Karpas-422 (cell line): ENCODE results near the gene CRIM1. TPM values are rescaled to one million over a fixed set of nuclear protein-coding genes. Genes with fewer than 3 reads are reported as not detected.

Experiments
- DNase-seq: peaks from one replicate; pipeline ENCODE4 v3.0.0-alpha.2; 2015
- H2AFZ ChIP-seq: fragments of 200-600 bp; sonication (generic); 2 replicates; pipeline ENCODE4 v1.6.1; 2014; ENCODE audit warnings: antibody characterized with exemption, low read length, mixed read lengths
- H3K27ac ChIP-seq: fragments of 200-600 bp; sonication (generic); 2 replicates; pipeline ENCODE4 v1.5.1; 2014; ENCODE audit warnings: mild to moderate bottlenecking, low read length, moderate library complexity
- H3K27me3 ChIP-seq: fragments of 200-600 bp; sonication (generic); 2 replicates; pipeline ENCODE4 v1.6.1; 2014; ENCODE audit warnings: low read length, mixed read lengths
- H3K36me3 ChIP-seq: fragments of 200-600 bp; sonication (generic); 2 replicates; pipeline ENCODE4 v1.6.1; 2014; ENCODE audit warnings: low read length, mixed read lengths; ENCODE audit not compliant: insufficient read depth
- H3K4me1 ChIP-seq: fragments of 200-600 bp; sonication (generic); 2 replicates; pipeline ENCODE4 v1.6.1; 2014; ENCODE audit warnings: mild to moderate bottlenecking, low read length, mixed read lengths
- H3K4me2 ChIP-seq: fragments of 200-600 bp; sonication (generic); 2 replicates; pipeline ENCODE4 v1.6.1; 2014; ENCODE audit warnings: low read length, low read depth, mild to moderate bottlenecking; ENCODE audit not compliant: poor library complexity, severe bottlenecking
- H3K4me3 ChIP-seq: fragments of 200-600 bp; sonication (generic); 2 replicates; pipeline ENCODE4 v1.5.1; 2014; ENCODE audit warnings: mild to moderate bottlenecking, antibody characterized with exemption, low read length, mixed read lengths
- H3K79me2 ChIP-seq: fragments of 200-600 bp; sonication (generic); 2 replicates; pipeline ENCODE4 v1.6.1; 2014; ENCODE audit warnings: mild to moderate bottlenecking, low read length, mixed read lengths
- H3K9ac ChIP-seq: fragments of 200-600 bp; sonication (generic); 2 replicates; pipeline ENCODE4 v1.6.0; 2014; ENCODE audit warnings: low read length
- H3K9me2 ChIP-seq: fragments of 200-600 bp; sonication (generic), shearing (Covaris generic); replicated peaks from 2 replicates; pipeline ENCODE4 v1.6.0; 2014; ENCODE audit warnings: mild to moderate bottlenecking, low read length, moderate library complexity; ENCODE audit not compliant: insufficient read depth
- H3K9me3 ChIP-seq: fragments of 300-700, 200-600 bp; sonication (generic); 2 replicates; pipeline ENCODE4 v1.6.1; 2014; ENCODE audit warnings: low read length, mixed read lengths
- H4K20me1 ChIP-seq: fragments of 200-600 bp; sonication (generic); 2 replicates; pipeline ENCODE4 v1.6.1; 2014; ENCODE audit warnings: mild to moderate bottlenecking, antibody characterized with exemption, low read length, low read depth; ENCODE audit not compliant: insufficient read depth
- total RNA-seq: library from RNA; depleted of rRNA; stranded (reverse); fragments of >200 nt; shearing (Covaris generic); gene quantifications from 2 replicates; pipeline ENCODE4 v1.2.3, GENCODE V29; 2014; ENCODE audit warnings: low replicate concordance

CRIM1 gene
- total RNA-seq, 1 experiment from 2014 or later, result not detected

DNA sequence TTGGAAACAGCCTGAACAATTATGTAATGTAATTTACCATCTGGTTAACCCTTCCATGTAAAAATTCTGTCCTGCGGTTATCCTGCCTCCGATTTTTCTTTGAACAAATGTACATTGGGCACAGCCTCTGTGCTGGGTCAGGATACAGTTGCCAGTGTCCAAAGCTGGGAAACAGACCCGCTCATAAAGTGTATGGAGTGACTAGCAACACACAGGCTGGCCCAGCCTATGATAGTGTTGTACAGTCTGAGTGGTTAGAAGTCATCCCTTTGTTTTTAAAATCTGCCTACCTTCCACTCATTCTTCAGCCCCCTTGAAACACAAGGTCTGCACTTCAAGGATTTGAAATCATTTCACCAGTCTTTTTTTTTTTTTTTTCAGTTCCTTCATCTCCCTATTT, 192.3 kb downstream of the CRIM1 start:
- Histone ChIP-seq H3K4me3 (no peak overlapping the region), H3K9me3 (no peaks in the 10 kb centered on the region), H3K4me1 (no peaks in the 10 kb centered on the region), H3K27me3 (no peaks in the 10 kb centered on the region), H3K79me2 (no peaks in the 10 kb centered on the region), H3K9me2 (no peaks in the 10 kb centered on the region), H4K20me1 (no peaks in the 10 kb centered on the region), H3K27ac (no peak overlapping the region), H3K9ac (no peak overlapping the region), H3K36me3 (peaks cover 13% of the 10 kb centered on the region; the same call in 1 of the 2 replicates), H3K4me2 (no peak overlapping the region), H2AFZ (no peak overlapping the region)
- DNase-seq, result no peak

DNA sequence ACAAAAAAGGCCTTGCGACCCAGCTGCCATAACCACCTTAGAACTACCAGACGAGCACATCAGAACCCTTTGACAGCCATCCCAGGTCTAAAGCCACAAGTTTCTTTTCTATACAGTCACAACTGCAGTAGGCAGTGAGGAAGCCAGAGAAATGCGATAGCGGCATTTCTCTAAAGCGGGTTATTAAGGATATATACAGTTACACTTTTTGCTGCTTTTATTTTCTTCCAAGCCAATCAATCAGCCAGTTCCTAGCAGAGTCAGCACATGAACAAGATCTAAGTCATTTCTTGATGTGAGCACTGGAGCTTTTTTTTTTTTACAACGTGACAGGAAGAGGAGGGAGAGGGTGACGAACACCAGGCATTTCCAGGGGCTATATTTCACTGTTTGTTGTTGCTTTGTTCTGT, 193.6 kb downstream of the CRIM1 start:
- Histone ChIP-seq H3K79me2 (no peaks in the 10 kb centered on the region), H3K9me3 (no peaks in the 10 kb centered on the region), H2AFZ (no peak overlapping the region), H3K9ac (no peak overlapping the region), H3K36me3 (peaks cover 13% of the 10 kb centered on the region; the same call in 1 of the 2 replicates), H3K9me2 (no peaks in the 10 kb centered on the region), H3K27ac (no peak overlapping the region), H4K20me1 (no peaks in the 10 kb centered on the region), H3K4me3 (no peak overlapping the region), H3K27me3 (no peaks in the 10 kb centered on the region), H3K4me2 (no peak overlapping the region), H3K4me1 (no peaks in the 10 kb centered on the region)
- DNase-seq, result no peak

DNA sequence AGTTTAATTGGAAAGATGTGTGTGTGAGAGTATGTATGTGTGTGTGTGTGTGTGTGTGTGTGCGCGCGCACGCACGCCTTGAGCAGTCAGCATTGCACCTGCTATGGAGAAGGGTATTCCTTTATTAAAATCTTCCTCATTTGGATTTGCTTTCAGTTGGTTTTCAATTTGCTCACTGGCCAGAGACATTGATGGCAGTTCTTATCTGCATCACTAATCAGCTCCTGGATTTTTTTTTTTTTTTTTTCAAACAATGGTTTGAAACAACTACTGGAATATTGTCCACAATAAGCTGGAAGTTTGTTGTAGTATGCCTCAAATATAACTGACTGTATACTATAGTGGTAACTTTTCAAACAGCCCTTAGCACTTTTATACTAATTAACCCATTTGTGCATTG, 194.4 kb downstream of the CRIM1 start:
- H3K27me3 ChIP-seq, result no peaks in the 10 kb centered on the region
- no peaks in the 10 kb centered on the region for H3K4me1 ChIP-seq
- no peak overlapping the region for H2AFZ ChIP-seq
- H3K4me3 ChIP-seq, result no peak overlapping the region
- peaks cover 15% of the 10 kb centered on the region; the same call in 1 of the 2 replicates for H3K36me3 ChIP-seq
- H3K9me2 ChIP-seq, result no peaks in the 10 kb centered on the region
- no peak overlapping the region for H3K9ac ChIP-seq
- H3K9me3 ChIP-seq, result no peaks in the 10 kb centered on the region
- DNase-seq, result no peak
- H3K27ac ChIP-seq, result no peak overlapping the region
- no peaks in the 10 kb centered on the region for H4K20me1 ChIP-seq
- no peak overlapping the region for H3K4me2 ChIP-seq
- no peaks in the 10 kb centered on the region for H3K79me2 ChIP-seq

DNA sequence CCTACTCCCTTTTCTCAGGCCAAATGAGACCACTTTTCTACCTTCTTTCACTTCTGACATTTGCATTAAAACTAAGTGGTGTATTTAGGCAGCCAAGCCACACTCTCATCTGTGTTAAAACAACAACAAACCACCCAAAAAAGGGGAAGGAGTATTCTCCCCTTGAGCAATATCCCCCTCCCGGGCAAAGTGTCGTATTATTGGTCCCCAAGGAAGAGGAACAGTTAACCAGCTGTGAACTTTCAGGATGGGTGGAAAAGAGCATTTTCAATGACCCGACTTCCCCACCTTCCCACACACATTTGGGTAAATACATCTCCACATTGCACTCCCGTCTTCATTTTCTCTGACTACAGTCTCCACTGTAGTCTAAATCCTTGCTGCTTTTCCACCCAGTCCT, 198.1 kb downstream of the CRIM1 start:
- no peaks in the 10 kb centered on the region for H3K4me1 ChIP-seq
- no peak overlapping the region for H3K4me3 ChIP-seq
- H2AFZ ChIP-seq, result no peak overlapping the region
- peaks cover 17% of the 10 kb centered on the region; the same call in 1 of the 2 replicates for H3K36me3 ChIP-seq
- H3K27me3 ChIP-seq, result no peaks in the 10 kb centered on the region
- H3K9me3 ChIP-seq, result no peaks in the 10 kb centered on the region
- no peak for DNase-seq
- H3K79me2 ChIP-seq, result no peaks in the 10 kb centered on the region
- H3K9ac ChIP-seq, result no peak overlapping the region
- H3K4me2 ChIP-seq, result no peak overlapping the region
- no peak overlapping the region for H3K27ac ChIP-seq
- no peaks in the 10 kb centered on the region for H3K9me2 ChIP-seq
- H4K20me1 ChIP-seq, result no peaks in the 10 kb centered on the region

DNA sequence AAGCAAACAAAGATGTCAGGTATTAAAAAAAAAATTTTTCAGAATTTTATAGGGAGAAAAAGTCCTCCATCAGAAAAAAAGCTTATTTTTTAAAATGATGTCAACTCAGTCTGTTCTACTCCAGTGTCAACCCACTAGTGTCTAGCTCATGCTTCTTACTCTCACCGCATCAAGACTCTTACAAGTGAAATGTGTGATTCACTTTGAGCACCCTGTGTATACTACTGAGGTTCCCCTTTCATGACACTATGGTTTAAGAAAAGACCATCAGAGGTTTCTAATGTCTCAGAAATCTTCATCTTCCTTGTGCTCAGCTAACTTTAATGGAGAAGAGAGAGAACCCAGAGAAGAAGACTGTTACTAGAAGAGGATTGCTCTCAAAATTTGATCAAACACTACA, 199.0 kb downstream of the CRIM1 start:
- no peak overlapping the region for H3K9ac ChIP-seq

DNA sequence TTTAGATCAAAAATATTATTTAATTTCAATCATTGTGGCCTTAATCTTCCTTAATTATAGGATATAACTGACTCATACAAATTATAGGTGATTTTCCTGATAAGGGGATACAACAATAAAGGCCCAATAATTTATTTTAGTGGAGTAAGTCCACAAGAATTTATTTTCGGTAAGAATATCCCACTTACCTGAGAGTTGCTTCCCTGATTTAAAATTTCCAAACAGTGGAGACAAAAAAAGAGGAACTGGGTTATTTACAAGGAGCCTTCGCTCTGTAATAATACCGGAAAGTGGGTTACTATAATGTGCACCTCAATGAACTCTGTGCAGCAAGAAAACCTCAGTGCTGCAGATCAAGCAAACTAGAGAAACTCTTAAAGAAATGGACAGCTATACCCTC, 200.2 kb downstream of the CRIM1 start:
- Histone ChIP-seq H3K9ac (no peak overlapping the region), H3K79me2 (peaks cover 5% of the 10 kb centered on the region; the same call in 1 of the 2 replicates), H3K36me3 (peaks cover 16% of the 10 kb centered on the region; the same call in 1 of the 2 replicates), H4K20me1 (no peaks in the 10 kb centered on the region), H2AFZ (no peak overlapping the region), H3K27ac (no peak overlapping the region), H3K4me1 (no peaks in the 10 kb centered on the region), H3K4me2 (no peak overlapping the region), H3K27me3 (no peaks in the 10 kb centered on the region), H3K9me2 (no peaks in the 10 kb centered on the region), H3K9me3 (no peaks in the 10 kb centered on the region), H3K4me3 (no peak overlapping the region)
- no peak for DNase-seq

More for the DNA sequence above, 199.0 kb downstream of the CRIM1 start:
- Histone ChIP-seq H2AFZ (no peak overlapping the region), H3K27ac (no peak overlapping the region), H3K9me3 (no peaks in the 10 kb centered on the region), H3K4me1 (no peaks in the 10 kb centered on the region), H3K4me2 (no peak overlapping the region), H3K9me2 (no peaks in the 10 kb centered on the region), H4K20me1 (no peaks in the 10 kb centered on the region), H3K4me3 (no peak overlapping the region), H3K79me2 (peaks cover 3% of the 10 kb centered on the region; the same call in 1 of the 2 replicates), H3K36me3 (peaks cover 17% of the 10 kb centered on the region; the same call in 1 of the 2 replicates), H3K27me3 (no peaks in the 10 kb centered on the region)
- DNase-seq, result no peak

DNA sequence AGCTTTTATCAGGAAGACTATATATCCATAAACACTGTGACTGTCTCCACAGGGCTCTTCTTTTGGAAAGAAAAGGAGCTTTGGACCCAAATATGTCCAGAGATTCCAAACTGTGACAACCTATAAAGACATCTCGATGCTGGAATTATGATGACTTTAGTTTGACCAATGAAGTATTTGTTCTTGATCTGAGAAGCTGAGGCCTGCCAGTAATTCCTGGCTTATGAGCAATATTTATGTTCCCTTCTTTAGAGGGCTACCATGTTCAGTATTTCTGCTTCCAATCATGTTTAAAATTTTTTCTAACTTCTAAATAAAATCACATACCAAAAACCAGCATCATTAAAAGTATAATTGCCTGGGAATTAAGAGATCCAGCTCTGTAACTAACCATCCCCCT, 201.3 kb downstream of the CRIM1 start:
- H4K20me1 ChIP-seq, result no peaks in the 10 kb centered on the region
- no peak overlapping the region for H3K27ac ChIP-seq
- no peak overlapping the region for H3K4me3 ChIP-seq
- no peaks in the 10 kb centered on the region for H3K27me3 ChIP-seq
- H3K36me3 ChIP-seq, result peaks cover 16% of the 10 kb centered on the region; the same call in 1 of the 2 replicates
- no peaks in the 10 kb centered on the region for H3K4me1 ChIP-seq
- DNase-seq, result no peak
- H3K9me3 ChIP-seq, result no peaks in the 10 kb centered on the region
- no peak overlapping the region for H3K4me2 ChIP-seq
- H3K9ac ChIP-seq, result no peak overlapping the region
- H2AFZ ChIP-seq, result no peak overlapping the region
- no peaks in the 10 kb centered on the region for H3K9me2 ChIP-seq
- peaks cover 10% of the 10 kb centered on the region for H3K79me2 ChIP-seq

DNA sequence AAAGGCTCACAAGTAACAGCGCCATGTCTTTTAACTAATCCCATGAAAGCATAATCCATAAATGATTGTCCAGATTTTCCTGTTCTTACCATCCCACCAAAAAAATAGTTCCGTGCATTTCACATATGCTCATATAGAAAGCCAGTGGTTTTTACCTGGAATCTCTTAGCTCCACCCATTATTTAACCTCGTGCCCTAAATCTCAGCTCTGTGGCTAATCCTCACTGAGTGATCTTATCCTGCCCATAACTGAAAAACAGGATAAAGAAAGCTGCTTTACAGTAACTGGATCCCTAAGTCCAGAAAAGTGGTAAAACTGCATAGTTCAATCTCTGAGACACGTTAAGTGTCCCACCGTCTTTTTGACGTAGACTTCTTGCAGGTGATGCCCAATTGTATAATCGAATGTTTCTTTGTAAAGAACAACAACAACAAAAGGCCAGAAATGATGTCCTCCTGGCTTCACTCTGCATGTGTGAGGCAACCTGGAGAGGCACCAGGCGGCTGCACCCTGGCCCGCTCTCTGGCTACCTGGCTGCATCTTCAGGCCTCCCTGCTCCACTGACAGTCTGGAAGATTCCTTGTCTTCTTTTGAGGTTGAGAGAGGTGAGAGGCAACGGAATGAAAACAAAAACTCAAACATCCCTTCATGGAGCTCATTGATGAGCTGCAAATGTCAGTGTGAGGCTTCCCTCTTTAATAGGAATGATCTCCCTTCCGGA, 203.8 kb downstream of the CRIM1 start:
- Histone ChIP-seq H3K9me3 (no peaks in the 10 kb centered on the region), H3K4me1 (no peaks in the 10 kb centered on the region), H3K36me3 (peaks cover 8% of the 10 kb centered on the region; the same call in 1 of the 2 replicates), H3K27me3 (no peaks in the 10 kb centered on the region), H2AFZ (no peak overlapping the region), H3K9ac (no peak overlapping the region), H3K9me2 (no peaks in the 10 kb centered on the region), H3K27ac (no peak overlapping the region), H3K4me2 (no peak overlapping the region), H3K4me3 (no peak overlapping the region), H4K20me1 (no peaks in the 10 kb centered on the region), H3K79me2 (peaks cover 25% of the 10 kb centered on the region)
- DNase-seq, result no peak
